Measurements from ENCODE around the gene FSTL4.

FSTL4 gene

GRCh38 chr5:133405275-133406034 is 206.9 kb downstream of the FSTL4 start:
- ATAC-seq, result no peak
- TF ChIP-seq SNAI2 (CRISPR knock-in tag; IDR thresholded peaks at IDR 0.05) (no peak), ARNTL (CRISPR knock-in tag; IDR thresholded peaks at IDR 0.05; ENCODE audit: borderline replicate concordance, low read depth) (no peak), PATZ1 (CRISPR knock-in tag; IDR thresholded peaks at IDR 0.05; ENCODE audit: borderline replicate concordance) (no peak)

GRCh38 chr5:133404724-133405123 is 207.6 kb downstream of the FSTL4 start:
- TF ChIP-seq ZFP30 (CRISPR knock-in tag; IDR thresholded peaks at IDR 0.05) (no peak), TOX (CRISPR knock-in tag; IDR thresholded peaks at IDR 0.05; ENCODE audit: borderline replicate concordance) (no peak), ISL1 (CRISPR knock-in tag; IDR thresholded peaks at IDR 0.05) (no peak), TSHZ2 (CRISPR knock-in tag; IDR thresholded peaks at IDR 0.05) (no peak), ZNF565 (CRISPR knock-in tag; conservative IDR thresholded peaks at IDR 0.05; ENCODE audit: low read depth) (no peak), ARNTL (CRISPR knock-in tag; IDR thresholded peaks at IDR 0.05; ENCODE audit: borderline replicate concordance, low read depth) (no peak), ESRRG (CRISPR knock-in tag; IDR thresholded peaks at IDR 0.05) (no peak), CREB5 (CRISPR knock-in tag; IDR thresholded peaks at IDR 0.05; ENCODE audit: low read depth) (no peak), POU6F1 (CRISPR knock-in tag; IDR thresholded peaks at IDR 0.05; ENCODE audit: borderline replicate concordance, low read depth) (no peak), ZC3H10 (CRISPR knock-in tag; IDR thresholded peaks at IDR 0.05) (no peak), GLIS3 (CRISPR knock-in tag; IDR thresholded peaks at IDR 0.05) (no peak), SNAI2 (CRISPR knock-in tag; IDR thresholded peaks at IDR 0.05) (no peak), ZNF8 (CRISPR knock-in tag; IDR thresholded peaks at IDR 0.05) (no peak), BACH2 (CRISPR knock-in tag; IDR thresholded peaks at IDR 0.05; ENCODE audit: borderline replicate concordance) (no peak), PPARA (CRISPR knock-in tag; IDR thresholded peaks at IDR 0.05; ENCODE audit: borderline replicate concordance) (no peak), RARB (CRISPR knock-in tag; IDR thresholded peaks at IDR 0.05) (no peak), TCF4 (CRISPR knock-in tag; IDR thresholded peaks at IDR 0.05; ENCODE audit: borderline replicate concordance) (no peak), CSDC2 (CRISPR knock-in tag; IDR thresholded peaks at IDR 0.05) (no peak), PATZ1 (CRISPR knock-in tag; IDR thresholded peaks at IDR 0.05; ENCODE audit: borderline replicate concordance) (no peak)
- ATAC-seq, result 0 out of 3 replicates have a peak, but pooled peaks have one; percentile 37

- no peak for ATAC-seq
- TF ChIP-seq TCF4 (CRISPR knock-in tag; IDR thresholded peaks at IDR 0.05; ENCODE audit: borderline replicate concordance) (no peak), GLIS3 (CRISPR knock-in tag; IDR thresholded peaks at IDR 0.05) (no peak), ZNF8 (CRISPR knock-in tag; IDR thresholded peaks at IDR 0.05) (no peak), ESRRG (CRISPR knock-in tag; IDR thresholded peaks at IDR 0.05) (no peak), ZFP3 (CRISPR knock-in tag; IDR thresholded peaks at IDR 0.05) (no peak), ZNF70 (CRISPR knock-in tag; IDR thresholded peaks at IDR 0.05) (no peak), ZFP30 (CRISPR knock-in tag; IDR thresholded peaks at IDR 0.05) (no peak), POU6F1 (CRISPR knock-in tag; IDR thresholded peaks at IDR 0.05; ENCODE audit: borderline replicate concordance, low read depth) (no peak), CSRNP3 (CRISPR knock-in tag; IDR thresholded peaks at IDR 0.05) (no peak), ZC3H10 (CRISPR knock-in tag; IDR thresholded peaks at IDR 0.05) (no peak), BACH2 (CRISPR knock-in tag; IDR thresholded peaks at IDR 0.05; ENCODE audit: borderline replicate concordance) (no peak), ARNTL (CRISPR knock-in tag; IDR thresholded peaks at IDR 0.05; ENCODE audit: borderline replicate concordance, low read depth) (no peak)
Observed at GRCh38 chr5:133403741-133404364, 208.5 kb downstream of the FSTL4 start.
